Coronary artery (tissue), 2 donors: ENCODE measurements around the gene POU2AF1.

ENCODE experiments used
- DNase-seq: peaks from one replicate; pipeline ENCODE4 v3.0.0-alpha.2; 2017; ENCODE audit warnings: low spot score
- H3K27ac ChIP-seq, 2 donors: fragments of 200-600 bp; sonication (generic); one replicate each; pipeline ENCODE4 v1.5.1; 2016 to 2019
- H3K4me3 ChIP-seq: fragments of 200-600 bp; sonication (generic); 2 replicates; pipeline ENCODE4 v1.5.1; 2016; ENCODE audit warnings: mild to moderate bottlenecking, moderate library complexity
- CTCF ChIP-seq: fragments of 200-600 bp; sonication (generic); IDR thresholded peaks from one replicate; pipeline ENCODE4 v1.5.1; 2019; ENCODE audit warnings: antibody characterized with exemption

Gene POU2AF1

GRCh38 chr11:111421251-111421650 lies 42.2 kb upstream of the POU2AF1 start:
- no peak overlapping the region for H3K27ac ChIP-seq
- no peak overlapping the region for H3K4me3 ChIP-seq
- TF ChIP-seq CTCF, result no peak
- no peak for DNase-seq

- Histone ChIP-seq H3K4me3 (no peak overlapping the region), H3K27ac (no peak overlapping the region)
- DNase-seq, result no peak
- TF ChIP-seq CTCF, result no peak
Measured at GRCh38 chr11:111419641-111420327, 40.7 kb upstream of the POU2AF1 start.

GRCh38 chr11:111419181-111419580 lies 40.1 kb upstream of the POU2AF1 start:
- no peak for DNase-seq
- Histone ChIP-seq H3K27ac (no peak overlapping the region), H3K4me3 (no peak overlapping the region)
- TF ChIP-seq CTCF, result no peak

GRCh38 chr11:111418436-111418787 lies 39.3 kb upstream of the POU2AF1 start:
- DNase-seq, result no peak
- Histone ChIP-seq H3K4me3 (no peak overlapping the region), H3K27ac (peak overlapping the region in 1 of 2 donors; percentile 12)
- no peak for TF ChIP-seq CTCF

- no peak overlapping the region for H3K4me3 ChIP-seq
- peak overlapping the region; percentile 12 to 22 for H3K27ac ChIP-seq
- TF ChIP-seq CTCF, result no peak
- DNase-seq, result no peak
Measured at GRCh38 chr11:111417766-111418435, 38.8 kb upstream of the POU2AF1 start.

- Histone ChIP-seq H3K4me3 (no peak overlapping the region), H3K27ac (peak overlapping the region; percentile 22)
- no peak for TF ChIP-seq CTCF
- DNase-seq, result no peak
Measured at GRCh38 chr11:111417011-111417765, 38.1 kb upstream of the POU2AF1 start.
